ENCODE measurements around the gene TFIP11.

- TF ChIP-seq CTCF (IDR thresholded peaks at IDR 0.05) = no peak
- TF ChIP-seq POLR2A (IDR thresholded peaks at IDR 0.05) = no peak
Measured at GRCh38 chr22:26466196-26466595, 46.1 kb downstream of the TFIP11 start.

Measured in vagina (tissue), 2 donors.